Retinal pigment epithelial cell (primary cell): ENCODE measurements around the gene TNFRSF18.

Experiments
- DNase-seq: peaks from one replicate; pipeline ENCODE4 v3.0.0-alpha.2; 2010; ENCODE audit warnings: low read depth
- H3K4me3 ChIP-seq: 2 replicates; pipeline ENCODE4 v1.5.1; 2011; ENCODE audit warnings: mild to moderate bottlenecking, low read length, control low read depth, moderate library complexity
- CTCF ChIP-seq: conservative IDR thresholded peaks from 2 replicates; pipeline ENCODE4 v1.5.1; 2011; ENCODE audit warnings: low read depth, low read length, control low read depth, inconsistent platforms

Gene TNFRSF18

GRCh38 chr1:1247341-1247913 is 41.0 kb upstream of the TNFRSF18 start:
- no peak for TF ChIP-seq CTCF
- DNase-seq, result no peak
- H3K4me3 ChIP-seq, result no peak overlapping the region

GRCh38 chr1:1246577-1247340 is 40.4 kb upstream of the TNFRSF18 start, which contains the start of gene C1QTNF12:
TSS of gene C1QTNF12 (minus strand) at chr1:1246722. CDS start at chr1:1246690, 32 bp downstream.
- TF ChIP-seq CTCF, result no peak
- no peak within 1 kb of the TSS for H3K4me3 ChIP-seq

GRCh38 chr1:1245817-1246576 is 39.6 kb upstream of the TNFRSF18 start:
- no peak for TF ChIP-seq CTCF
- H3K4me3 ChIP-seq, result no peak overlapping the region
- DNase-seq, result no peak

More at GRCh38 chr1:1246577-1247340, 40.4 kb upstream of the TNFRSF18 start, which contains the start of gene C1QTNF12:
- DNase-seq, result no peak

- no peak overlapping the region for H3K4me3 ChIP-seq
- no peak for DNase-seq
- TF ChIP-seq CTCF, result no peak
These were observed 38.9 kb upstream of the TNFRSF18 start for GRCh38 chr1:1245178-1245816.

GRCh38 chr1:1244192-1244811 is 37.9 kb upstream of the TNFRSF18 start:
- TF ChIP-seq CTCF, result no peak
- DNase-seq, result no peak
- peak overlapping the region; percentile 3 for H3K4me3 ChIP-seq

- no peak for TF ChIP-seq CTCF
- no peak for DNase-seq
- peak overlapping the region; percentile 3 for H3K4me3 ChIP-seq
These were observed 37.4 kb upstream of the TNFRSF18 start for GRCh38 chr1:1243807-1244191.
